ENCODE data around the gene ARNT2.
"Not testable (repeated sequence)": the region's sequence is repeated elsewhere in the genome, so short reads cannot be mapped to it uniquely, and the experiment has no call there.

ARNT2 gene

GRCh38 chr15:80494351-80494751 lies 90.2 kb downstream of the ARNT2 start:
- DNase-seq: no peak

- DNase-seq: no peak
Observed at GRCh38 chr15:80494756-80495155, 90.6 kb downstream of the ARNT2 start.

GRCh38 chr15:80495401-80495942 lies 91.3 kb downstream of the ARNT2 start:
- no peak for DNase-seq

GRCh38 chr15:80496096-80496495 lies 91.9 kb downstream of the ARNT2 start:
- DNase-seq: no peak

GRCh38 chr15:80497221-80497620 lies 93.0 kb downstream of the ARNT2 start:
- no peak for DNase-seq

GRCh38 chr15:80498652-80499051 lies 94.5 kb downstream of the ARNT2 start:
- no peak for DNase-seq

GRCh38 chr15:80500021-80500420 lies 95.8 kb downstream of the ARNT2 start:
- DNase-seq: no peak

GRCh38 chr15:80501476-80501875 lies 97.3 kb downstream of the ARNT2 start:
- DNase-seq: no peak

GRCh38 chr15:80502782-80503181 lies 98.6 kb downstream of the ARNT2 start:
- DNase-seq: no peak

- no peak for DNase-seq
Observed at GRCh38 chr15:80503319-80503952, 99.3 kb downstream of the ARNT2 start.

GRCh38 chr15:80504931-80505330 lies 100.7 kb downstream of the ARNT2 start:
- no peak for DNase-seq

- DNase-seq: no peak
Observed at GRCh38 chr15:80506286-80506893, 102.2 kb downstream of the ARNT2 start.

GRCh38 chr15:80507131-80507530 lies 102.9 kb downstream of the ARNT2 start:
- DNase-seq: no peak

- DNase-seq: no peak
Observed at GRCh38 chr15:80507638-80508316, 103.6 kb downstream of the ARNT2 start.

- DNase-seq: no peak
Observed at GRCh38 chr15:80508783-80509182, 104.6 kb downstream of the ARNT2 start.

GRCh38 chr15:80509800-80510199 lies 105.6 kb downstream of the ARNT2 start:
- DNase-seq: no peak

- not testable (repeated sequence) for DNase-seq
Observed at GRCh38 chr15:80510985-80511384, 106.8 kb downstream of the ARNT2 start.

- no peak for DNase-seq
Observed at GRCh38 chr15:80512726-80513660, 108.8 kb downstream of the ARNT2 start.

GRCh38 chr15:80514071-80514780 lies 110.0 kb downstream of the ARNT2 start:
- no peak for DNase-seq

- DNase-seq: no peak
Observed at GRCh38 chr15:80517290-80517689, 113.1 kb downstream of the ARNT2 start.

GRCh38 chr15:80518522-80518921 lies 114.3 kb downstream of the ARNT2 start:
- no peak for DNase-seq

GRCh38 chr15:80523746-80524145 lies 119.6 kb downstream of the ARNT2 start:
- no peak for DNase-seq
